Endothelial cell of umbilical vein (primary cell): ENCODE data around the gene TIPIN. TPM values are rescaled to one million over a fixed set of nuclear protein-coding genes. Genes with fewer than 3 reads are reported as not detected.
A peak's percentile ranks its signal among the peaks of the same experiment; 100 is the strongest.

Source experiments
- BruUV-seq: library from RNA; stranded (reverse); fragments of 400-500 nt; replicated peaks from 2 replicates; lab custom pipeline; 2021; lab: Mats Ljungman, UMichigan
- CTCF ChIA-PET: fragments of 300-600, 350-600 bp; sonication (Branson Sonifier 250); formaldehyde crosslinking; loops from one replicate; lab custom pipeline; 2021; ENCODE audit warnings: antibody characterized with exemption, inconsistent platforms; lab: Charles Lee
- POLR2A ChIA-PET: fragments of 300-600, 350-600 bp; sonication (Branson Sonifier 250); formaldehyde crosslinking; loops from one replicate; lab custom pipeline; 2021; ENCODE audit warnings: antibody characterized with exemption, inconsistent platforms; lab: Charles Lee
- DNase-seq: peaks from one replicate; pipeline ENCODE4 v3.0.0-alpha.2; 2011; ENCODE audit warnings: low read depth, low spot score
- FAIRE-seq: peaks from 2 replicates; lab custom pipeline; 2011; peaks lifted over from hg19 to GRCh38; lab: Jason Lieb, UNC
- H2AFZ ChIP-seq: 2 replicates; pipeline ENCODE4 v1.6.0; 2012; ENCODE audit warnings: low read depth, low read length, control low read depth, inconsistent platforms
- H3K27ac ChIP-seq: 2 replicates; pipeline ENCODE4 v1.5.1; 2011; ENCODE audit warnings: low read depth, mild to moderate bottlenecking, control low read depth, low read length, moderate library complexity; ENCODE audit not compliant: insufficient read depth
- H3K27me3 ChIP-seq, 2 experiments: 2 replicates each; pipeline versions ENCODE4 v1.6.0 to v1.6.1; 2011; ENCODE audit warnings: low read length in 2 of 2, mixed read lengths in 1 of 2; ENCODE audit not compliant: control insufficient read depth in 2 of 2, insufficient read depth in 2 of 2
- H3K36me3 ChIP-seq, 2 experiments: 2 replicates in 1 of 2; 3 replicates in 1 of 2; pipeline ENCODE4 v1.5.1; 2011; ENCODE audit warnings: low read length in 2 of 2, mild to moderate bottlenecking in 1 of 2, moderate library complexity in 1 of 2; ENCODE audit not compliant: control insufficient read depth in 2 of 2, insufficient read depth in 2 of 2; ENCODE audit errors: extremely low read depth in 1 of 2
- H3K4me1 ChIP-seq: 3 replicates; pipeline ENCODE4 v1.5.1; 2011; ENCODE audit warnings: mild to moderate bottlenecking, low read length; ENCODE audit not compliant: control insufficient read depth, insufficient read depth; ENCODE audit errors: extremely low read depth
- H3K4me2 ChIP-seq: 2 replicates; pipeline ENCODE4 v1.6.1; 2011; ENCODE audit warnings: low read length, control low read depth, mixed read lengths; ENCODE audit not compliant: insufficient read depth
- H3K4me3 ChIP-seq, 3 experiments: fragments of 200-600 bp in 1 of 3; sonication (generic), shearing (Covaris generic) in 1 of 3; replicated peaks in 1 of 3; 2 replicates each; pipeline ENCODE4 v1.5.1; 2011 to 2016; ENCODE audit warnings: control low read depth in 3 of 3, low read length in 3 of 3, mild to moderate bottlenecking in 2 of 3, inconsistent platforms in 1 of 3, low read depth in 1 of 3, moderate library complexity in 1 of 3; ENCODE audit not compliant: insufficient read depth in 1 of 3
- H3K79me2 ChIP-seq: 2 replicates; pipeline ENCODE4 v1.6.0; 2012; ENCODE audit warnings: low read length, inconsistent platforms; ENCODE audit not compliant: control insufficient read depth, insufficient read depth
- H3K9ac ChIP-seq: replicated peaks from 2 replicates; pipeline ENCODE3; 2011; ENCODE audit warnings: low read length, control low read depth; ENCODE audit not compliant: insufficient read depth; ENCODE audit errors: extremely low read depth
- H3K9me1 ChIP-seq: replicated peaks from 3 replicates; pipeline ENCODE4 v1.6.0; 2011; ENCODE audit warnings: mild to moderate bottlenecking, low read length; ENCODE audit not compliant: control insufficient read depth, insufficient read depth; ENCODE audit errors: extremely low read depth
- H3K9me3 ChIP-seq: replicated peaks from 2 replicates; pipeline ENCODE4 v1.5.1; 2012; ENCODE audit warnings: low read length, inconsistent platforms; ENCODE audit not compliant: control insufficient read depth, insufficient read depth
- H4K20me1 ChIP-seq: replicated peaks from 2 replicates; pipeline ENCODE3; 2011; ENCODE audit warnings: mild to moderate bottlenecking, low read length; ENCODE audit not compliant: control insufficient read depth, insufficient read depth; ENCODE audit errors: extremely low read depth
- EZH2 ChIP-seq: IDR thresholded peaks from 2 replicates; pipeline ENCODE4 v1.6.1; 2012; ENCODE audit warnings: borderline replicate concordance, low read depth, mild to moderate bottlenecking, moderate library complexity, low read length, inconsistent platforms; ENCODE audit not compliant: severe bottlenecking
- FOS ChIP-seq: IDR thresholded peaks from 2 replicates; pipeline ENCODE4 v1.6.1; 2011; ENCODE audit warnings: mild to moderate bottlenecking, low read length, moderate library complexity, borderline replicate concordance; ENCODE audit not compliant: insufficient read depth
- GATA2 ChIP-seq: IDR thresholded peaks from 2 replicates; pipeline ENCODE4 v1.7.0; 2011; ENCODE audit warnings: low read depth, mild to moderate bottlenecking, moderate library complexity, mixed read lengths, low read length; ENCODE audit not compliant: insufficient read length, insufficient read depth
- JUN ChIP-seq: IDR thresholded peaks from 2 replicates; pipeline ENCODE4 v1.6.1; 2011; ENCODE audit warnings: borderline replicate concordance, low read depth; ENCODE audit not compliant: insufficient read length, insufficient read depth
- MYC ChIP-seq: IDR thresholded peaks from one replicate; pipeline ENCODE4 v1.6.1; 2011; ENCODE audit warnings: mild to moderate bottlenecking, low read depth, low read length
- POLR2A ChIP-seq: IDR thresholded peaks from 2 replicates; pipeline ENCODE4 v1.6.1; 2012; ENCODE audit warnings: low read depth, mild to moderate bottlenecking, control low read depth, low read length
- POLR2AphosphoS5 ChIP-seq: IDR thresholded peaks from 2 replicates; pipeline ENCODE4 v1.6.1; 2012; ENCODE audit warnings: low read depth, mild to moderate bottlenecking, control low read depth, low read length, moderate library complexity; ENCODE audit not compliant: insufficient read depth
- dilution Hi-C: fragments of 300-500 bp; cut with MboI; formaldehyde crosslinking; loops from one replicate; pipeline ENCODE4 v1.15.0; 2019; ENCODE audit warnings: low sequenced_read_pairs; ENCODE audit not compliant: extremely low pct_ligation_motif_present
- intact Hi-C: fragments of 100-400 bp; cut with micrococcal nuclease; formaldehyde crosslinking; loops from one replicate; pipeline ENCODE4 v1.10.0; 2022
- polyA plus RNA-seq, 4 experiments: library from polyadenylated mRNA; depleted of rRNA in 3 of 4; stranded (reverse) in 3 of 4; unstranded in 1 of 4; fragments of >200 nt; gene quantifications; 2 replicates each; pipeline versions ENCODE4 v1.2.1 to v1.2.3, GENCODE V29; 2011 to 2012; ENCODE audit warnings: missing spikeins in 1 of 4
- total RNA-seq: library from RNA; stranded (reverse); gene quantifications from 2 replicates; pipeline ENCODE4 v1.2.3, GENCODE V29; 2021
- TF ChIP-seq, protein P1 (sequence below): IDR thresholded peaks from 2 replicates; pipeline ENCODE4 v1.6.1; 2011; ENCODE audit not compliant: insufficient read depth, insufficient read length

TIPIN gene
- total and polyA plus RNA-seq, 2 donors (not counting 3 experiments of a cell fraction or from before 2014, with no cell fraction given), result 3.6 to 15.4 TPM

DNA sequence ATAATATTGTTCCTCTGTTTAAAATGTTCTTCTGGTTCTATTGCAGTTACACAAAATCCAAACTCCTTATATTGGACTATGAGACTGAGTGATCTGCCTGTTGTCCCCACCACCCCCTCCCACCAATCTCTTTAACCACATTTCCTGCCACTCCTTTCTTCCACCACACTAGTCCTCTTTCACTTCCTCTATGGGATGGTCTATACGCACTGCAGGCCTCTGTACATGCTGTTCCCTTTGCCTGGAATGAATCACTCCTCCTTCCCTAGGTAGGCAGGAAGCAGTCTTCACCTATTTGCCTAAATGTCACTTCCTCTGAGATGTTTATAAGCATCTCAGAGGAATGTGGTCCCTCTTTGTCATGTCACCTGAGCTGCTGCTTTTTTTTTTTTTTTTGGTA is 34.2 kb upstream of the TIPIN start:
- Histone ChIP-seq H3K9ac (no peak overlapping the region), H3K79me2 (peaks cover 84% of the 10 kb centered on the region), H4K20me1 (peaks cover 4% of the 10 kb centered on the region), H3K4me3 (no peak overlapping the region), H3K27ac (peak overlapping the region; percentile 38), H3K9me1 (no peaks in the 10 kb centered on the region), H3K4me2 (peak overlapping the region; percentile 26), H3K4me1 (peaks cover 31% of the 10 kb centered on the region), H3K9me3 (no peaks in the 10 kb centered on the region), H3K36me3 (no peaks in the 10 kb centered on the region), H2AFZ (no peak overlapping the region), H3K27me3 (no peaks in the 10 kb centered on the region)
- dilution Hi-C loops (no loop called here), intact Hi-C loops (no loop called here)
- DNase-seq (no peak), FAIRE-seq (peak; percentile 62)
- TF ChIP-seq GATA2 (peak; percentile 41), JUN (no peak), POLR2A (no peak), EZH2 (no peak), FOS (peak; percentile 80), POLR2AphosphoS5 (peak; percentile 68)
- TF ChIP-seq, protein P1, sequence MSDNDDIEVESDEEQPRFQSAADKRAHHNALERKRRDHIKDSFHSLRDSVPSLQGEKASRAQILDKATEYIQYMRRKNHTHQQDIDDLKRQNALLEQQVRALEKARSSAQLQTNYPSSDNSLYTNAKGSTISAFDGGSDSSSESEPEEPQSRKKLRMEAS, result no peak
- CTCF ChIA-PET, result interaction anchor here (0.9 to 1.3 kb wide), 4 partner anchors 14 to 107 kb away, joined by 3 to 7 read pairs (median 3); partner anchors contain the start of gene SNAPC5
- POLR2A ChIA-PET, result no interaction called here
- no TSS peak for BruUV-seq

DNA sequence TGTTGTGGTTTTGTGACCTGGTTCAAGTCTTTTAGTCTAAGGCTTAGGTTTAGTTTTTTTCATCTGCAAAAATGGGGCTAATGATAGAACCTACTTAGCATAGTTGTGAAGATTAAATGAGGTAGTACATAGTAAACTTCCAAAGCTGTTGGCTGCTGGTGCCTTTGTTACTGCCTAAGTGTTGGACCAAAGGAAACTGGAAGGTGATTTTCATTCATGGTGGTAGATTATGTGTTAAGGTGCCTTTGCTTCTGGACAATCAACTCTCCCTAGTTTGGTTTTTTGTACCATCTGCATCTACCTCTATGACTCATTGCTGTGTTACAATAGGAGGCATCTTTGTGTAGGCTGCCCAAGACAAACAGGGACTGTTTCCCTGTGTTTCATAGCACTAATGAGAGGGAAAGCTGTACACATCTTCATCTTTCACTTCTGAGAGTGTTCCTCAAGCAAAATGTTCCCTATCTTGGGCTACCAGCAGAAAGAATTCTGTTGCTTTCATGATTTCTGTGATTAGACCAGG is 33.4 kb upstream of the TIPIN start:
- Histone ChIP-seq H3K4me3 (no peak overlapping the region), H3K9me1 (no peaks in the 10 kb centered on the region), H3K9me3 (no peaks in the 10 kb centered on the region), H4K20me1 (peaks cover 4% of the 10 kb centered on the region), H2AFZ (no peak overlapping the region), H3K27me3 (no peaks in the 10 kb centered on the region), H3K9ac (no peak overlapping the region), H3K4me1 (peaks cover 31% of the 10 kb centered on the region), H3K27ac (peak overlapping the region; percentile 38), H3K79me2 (peaks cover 80% of the 10 kb centered on the region), H3K36me3 (no peaks in the 10 kb centered on the region), H3K4me2 (peak overlapping the region; percentile 26)
- FAIRE-seq, result peak; percentile 55
- BruUV-seq, result no TSS peak
- CTCF ChIA-PET, result interaction anchor here (0.5 to 1.3 kb wide), 4 partner anchors 15 to 1133 kb away, joined by 3 to 7 read pairs (median 3); partner anchors contain the start of gene SNAPC5
- dilution Hi-C loops, result no loop called here
- DNase-seq, result peak; percentile 28
- POLR2A ChIA-PET, result no interaction called here
- TF ChIP-seq FOS, result peak; percentile 63
- TF ChIP-seq POLR2AphosphoS5, result no peak
- TF ChIP-seq JUN, result peak; percentile 48
- no peak for TF ChIP-seq MYC
- intact Hi-C loops, result no loop called here
